Daoy (cell line): ENCODE measurements around the gene ALG11. TPM values are rescaled to one million over a fixed set of nuclear protein-coding genes. Genes with fewer than 3 reads are reported as not detected.
A peak's percentile ranks its signal among the peaks of the same experiment; 100 is the strongest.
"Not testable (repeated sequence)": the region's sequence is repeated elsewhere in the genome, so short reads cannot be mapped to it uniquely, and the experiment has no call there.

ENCODE experiments used
- DNase-seq: peaks from one replicate; pipeline ENCODE4 v3.0.0-alpha.2; 2015; ENCODE audit warnings: low read depth
- total RNA-seq: library from RNA; depleted of rRNA; stranded (reverse); fragments of >200 nt; shearing (Covaris generic); gene quantifications from 2 replicates; pipeline ENCODE4 v1.2.3, GENCODE V29; 2014; rRNA removed

The ALG11 gene
- total RNA-seq = 6.9 and 19.1 TPM in 2 replicates

GRCh38 chr13:52011632-52012511 lies at the start of gene ALG11:
Gene ALG11 (plus strand): TSS chr13:52012398. CDS start chr13:52012419, 21 bp downstream.
- DNase-seq = peak; percentile 96

GRCh38 chr13:51966186-51966585 lies 46.0 kb upstream of the ALG11 start:
- DNase-seq = no peak

- DNase-seq = no peak
Measured at GRCh38 chr13:51967482-51968446, 44.4 kb upstream of the ALG11 start.

GRCh38 chr13:51970349-51970748 lies 41.8 kb upstream of the ALG11 start:
- DNase-seq = peak; percentile 11

GRCh38 chr13:51971520-51972426 lies 40.4 kb upstream of the ALG11 start:
- no peak for DNase-seq

- DNase-seq = no peak
Measured at GRCh38 chr13:51974482-51974881, 37.7 kb upstream of the ALG11 start.

- DNase-seq = no peak
Measured at GRCh38 chr13:51976423-51976822, 35.8 kb upstream of the ALG11 start.

- DNase-seq = no peak
Measured at GRCh38 chr13:51976890-51977289, 35.3 kb upstream of the ALG11 start.

GRCh38 chr13:51977625-51978024 lies 34.6 kb upstream of the ALG11 start:
- no peak for DNase-seq

- no peak for DNase-seq
Measured at GRCh38 chr13:51978796-51979556, 33.2 kb upstream of the ALG11 start.

- DNase-seq = no peak
Measured at GRCh38 chr13:51980908-51981307, 31.3 kb upstream of the ALG11 start.

GRCh38 chr13:51981355-51981754 lies 30.8 kb upstream of the ALG11 start:
- DNase-seq = no peak

GRCh38 chr13:51983292-51983691 lies 28.9 kb upstream of the ALG11 start:
- DNase-seq = not testable (repeated sequence)

- not testable (repeated sequence) for DNase-seq
Measured at GRCh38 chr13:51984904-51985303, 27.3 kb upstream of the ALG11 start.

- no peak for DNase-seq
Measured at GRCh38 chr13:51988988-51989618, 23.1 kb upstream of the ALG11 start.

- no peak for DNase-seq
Measured at GRCh38 chr13:51993713-51994112, 18.5 kb upstream of the ALG11 start.

GRCh38 chr13:51995677-51996551 lies 16.3 kb upstream of the ALG11 start:
- no peak for DNase-seq

- DNase-seq = no peak
Measured at GRCh38 chr13:51996641-51997040, 15.6 kb upstream of the ALG11 start.

- no peak for DNase-seq
Measured at GRCh38 chr13:51997186-51997585, 15.0 kb upstream of the ALG11 start.
